HG02981 (cell line): Measurements from ENCODE around the gene ZNF804B.

Experiments
- ATAC-seq: cut with Tn5 transposase; IDR thresholded peaks from one replicate; pipeline ENCODE4 v1.9.1; 2021; ENCODE audit warnings: mild to moderate bottlenecking, moderate library complexity; ENCODE audit not compliant: unreplicated experiment

ZNF804B gene

GRCh38 chr7:89246196-89246595 lies 486.7 kb downstream of the ZNF804B start:
- ATAC-seq, result no peak

GRCh38 chr7:89247207-89247606 lies 487.7 kb downstream of the ZNF804B start:
- no peak for ATAC-seq

- ATAC-seq, result no peak
These were observed 499.6 kb downstream of the ZNF804B start for GRCh38 chr7:89259085-89259484.

GRCh38 chr7:89264126-89264525 lies 504.6 kb downstream of the ZNF804B start:
- ATAC-seq, result no peak

- ATAC-seq, result no peak
These were observed 506.1 kb downstream of the ZNF804B start for GRCh38 chr7:89265631-89266030.

- no peak for ATAC-seq
These were observed 523.8 kb downstream of the ZNF804B start for GRCh38 chr7:89283302-89283701.

GRCh38 chr7:89308535-89308934 lies 549.0 kb downstream of the ZNF804B start:
- ATAC-seq, result no peak

- no peak for ATAC-seq
These were observed 552.4 kb downstream of the ZNF804B start for GRCh38 chr7:89311886-89312285.

GRCh38 chr7:89312551-89312950 lies 553.1 kb downstream of the ZNF804B start:
- ATAC-seq, result no peak

GRCh38 chr7:89316584-89317251 lies 557.2 kb downstream of the ZNF804B start:
- no peak for ATAC-seq

GRCh38 chr7:89332026-89332425 lies 572.5 kb downstream of the ZNF804B start:
- no peak for ATAC-seq

- no peak for ATAC-seq
These were observed 575.3 kb downstream of the ZNF804B start for GRCh38 chr7:89334797-89335196.

GRCh38 chr7:89335490-89335889 lies 576.0 kb downstream of the ZNF804B start:
- no peak for ATAC-seq

GRCh38 chr7:89336121-89336520 lies 576.6 kb downstream of the ZNF804B start:
- ATAC-seq, result no peak

GRCh38 chr7:89339748-89340147 lies 580.2 kb downstream of the ZNF804B start:
- no peak for ATAC-seq

GRCh38 chr7:89357121-89357520 lies 597.6 kb downstream of the ZNF804B start:
- ATAC-seq, result no peak

- ATAC-seq, result no peak
These were observed 617.7 kb downstream of the ZNF804B start for GRCh38 chr7:89377219-89377618.

- no peak for ATAC-seq
These were observed 625.9 kb downstream of the ZNF804B start for GRCh38 chr7:89385411-89385810.
